OCI-LY7 (cell line): ENCODE results near the gene MCRIP2.

ENCODE experiments used
- CTCF ChIP-seq: fragments of 200-600 bp; sonication (generic); conservative IDR thresholded peaks from 2 replicates; pipeline ENCODE4 v1.5.1; 2014; ENCODE audit warnings: mild to moderate bottlenecking, antibody characterized with exemption, low read length, moderate library complexity, mixed read lengths
- EZH2phosphoT487 ChIP-seq: fragments of 200-600 bp; sonication (generic); IDR thresholded peaks from 2 replicates; pipeline ENCODE4 v1.6.1; 2018; ENCODE audit warnings: low read depth, borderline replicate concordance, mild to moderate bottlenecking, mixed run types, antibody characterized with exemption, low read length, moderate library complexity, mixed read lengths

DNA sequence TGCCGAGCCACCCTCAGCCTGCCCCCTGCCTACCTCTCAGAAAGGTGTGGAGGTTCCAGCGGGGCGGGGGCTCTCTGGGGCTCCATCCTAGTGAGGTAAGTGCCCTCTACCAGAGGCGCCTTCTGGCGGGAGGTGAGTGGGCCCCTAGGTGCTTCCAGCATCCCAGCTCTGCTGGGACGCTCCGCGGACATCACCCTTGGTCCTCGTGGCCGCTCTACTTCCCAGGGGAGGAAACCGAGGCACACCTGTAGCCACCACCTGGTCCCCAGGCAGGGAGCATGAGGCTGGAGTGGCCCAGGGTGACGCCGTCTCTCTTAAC lies 1.4 kb downstream of the MCRIP2 start:
- TF ChIP-seq CTCF (no peak), EZH2phosphoT487 (no peak)
